SK-N-SH (cell line): ENCODE data around the gene EPGN. TPM values are rescaled to one million over a fixed set of nuclear protein-coding genes. Genes with fewer than 3 reads are reported as not detected.

Source experiments
- CTCF ChIA-PET: fragments of 300-600, 350-600 bp; formaldehyde crosslinking; extraction: SDS; loops from one replicate; lab custom pipeline; 2021; lab: Yijun Ruan, JAX
- POLR2A ChIA-PET: fragments of 350-600 bp; sonication (Branson Sonifier 250); formaldehyde crosslinking; extraction: SDS; loops from one replicate; lab custom pipeline; 2020; ENCODE audit warnings: antibody characterized with exemption, inconsistent platforms; lab: Yijun Ruan, JAX
- DNase-seq: peaks from one replicate; pipeline ENCODE4 v3.0.0; 2012
- H2AFZ ChIP-seq: fragments of 200-600 bp; sonication (generic); 2 replicates; pipeline ENCODE4 v1.8.1; 2016; ENCODE audit warnings: antibody characterized with exemption, mild to moderate bottlenecking, low read depth
- H3F3A ChIP-seq: fragments of 200-600 bp; sonication (generic); replicated peaks from 2 replicates; pipeline ENCODE3; 2016; ENCODE audit warnings: antibody characterized with exemption, mild to moderate bottlenecking; ENCODE audit not compliant: insufficient read depth
- H3K27ac ChIP-seq, 2 experiments: fragments of 200-500 bp in 1 of 2; fragments of 200-600 bp in 1 of 2; sonication (Bioruptor generic) in 1 of 2; sonication (generic), shearing (Covaris generic) in 1 of 2; 2 replicates each; pipeline versions ENCODE4 v1.5.1 to v1.6.1; 2014 to 2016; ENCODE audit warnings: low read depth in 2 of 2, inconsistent platforms in 1 of 2, low read length in 1 of 2, mild to moderate bottlenecking in 1 of 2, mixed read lengths in 1 of 2
- H3K27me3 ChIP-seq: fragments of 200-600 bp; sonication (generic), shearing (Covaris generic); 2 replicates; pipeline ENCODE4 v1.6.1; 2016; ENCODE audit warnings: mixed run types; ENCODE audit not compliant: insufficient read depth
- H3K36me3 ChIP-seq, 2 experiments: fragments of 200-500 bp in 1 of 2; fragments of 200-600 bp in 1 of 2; sonication (Bioruptor generic) in 1 of 2; sonication (generic) in 1 of 2; replicated peaks in 1 of 2; 2 replicates each; pipeline versions ENCODE3 to v1.5.1; 2014 to 2016; ENCODE audit warnings: low read length in 1 of 2, mild to moderate bottlenecking in 1 of 2; ENCODE audit not compliant: insufficient read depth in 2 of 2, control insufficient read depth in 1 of 2
- H3K4me1 ChIP-seq, 2 experiments: fragments of 200-500 bp in 1 of 2; fragments of 200-600 bp in 1 of 2; sonication (Bioruptor generic) in 1 of 2; sonication (generic), shearing (Covaris generic) in 1 of 2; 2 replicates each; pipeline versions ENCODE4 v1.5.1 to v1.6.1; 2014 to 2016; ENCODE audit warnings: low read depth in 1 of 2, low read length in 1 of 2, mixed run types in 1 of 2; ENCODE audit not compliant: insufficient read depth in 2 of 2, control insufficient read depth in 1 of 2
- H3K4me2 ChIP-seq: fragments of 200-600 bp; sonication (generic), shearing (Covaris generic); 2 replicates; pipeline ENCODE4 v1.6.1; 2017; ENCODE audit warnings: mixed run types
- H3K4me3 ChIP-seq, 2 experiments: fragments of 200-500 bp in 1 of 2; fragments of 200-600 bp in 1 of 2; sonication (Bioruptor generic) in 1 of 2; sonication (generic), shearing (Covaris generic) in 1 of 2; 2 replicates each; pipeline versions ENCODE4 v1.5.1 to v1.8.1; 2014 to 2016; ENCODE audit warnings: low read depth in 2 of 2, inconsistent platforms in 1 of 2, low read length in 1 of 2, mild to moderate bottlenecking in 1 of 2, mixed read lengths in 1 of 2, moderate library complexity in 1 of 2
- H3K79me2 ChIP-seq: fragments of 200-600 bp; sonication (generic); 2 replicates; pipeline ENCODE4 v1.8.1; 2017; ENCODE audit warnings: mild to moderate bottlenecking; ENCODE audit not compliant: insufficient read depth
- H3K9ac ChIP-seq: fragments of 200-600 bp; sonication (generic); 2 replicates; pipeline ENCODE4 v1.6.1; 2017; ENCODE audit warnings: mixed run types
- H3K9me2 ChIP-seq: fragments of 200-600 bp; sonication (generic); 2 replicates; pipeline ENCODE4 v1.6.1; 2017; ENCODE audit warnings: mixed run types
- H3K9me3 ChIP-seq: fragments of 200-600 bp; sonication (generic); 2 replicates; pipeline ENCODE4 v1.6.1; 2017; ENCODE audit warnings: mixed run types, mild to moderate bottlenecking, moderate library complexity
- H4K20me1 ChIP-seq: fragments of 200-600 bp; sonication (generic); 2 replicates; pipeline ENCODE4 v1.6.1; 2017; ENCODE audit warnings: mild to moderate bottlenecking, mixed run types; ENCODE audit not compliant: insufficient read depth
- FOSL2 ChIP-seq: IDR thresholded peaks from 2 replicates; pipeline ENCODE4 v1.4.0; 2012; ENCODE audit warnings: low read depth, mild to moderate bottlenecking, moderate library complexity, borderline replicate concordance
- FOXJ3 ChIP-seq: sonication (generic); formaldehyde crosslinking; IDR thresholded peaks from 2 replicates; pipeline ENCODE4 v1.5.1; 2020; ENCODE audit warnings: mild to moderate bottlenecking, missing genetic modification reagents
- FOXM1 ChIP-seq: IDR thresholded peaks from 2 replicates; pipeline ENCODE4 v1.4.0; 2012; ENCODE audit warnings: low read depth, mild to moderate bottlenecking
- JUND ChIP-seq: IDR thresholded peaks from 2 replicates; pipeline ENCODE4 v1.4.0; 2012
- MXI1 ChIP-seq: IDR thresholded peaks from 2 replicates; pipeline ENCODE4 v1.6.1; 2012; ENCODE audit warnings: mild to moderate bottlenecking, low read depth, low read length, improper control_type of control experiment
- NRF1 ChIP-seq: IDR thresholded peaks from 2 replicates; pipeline ENCODE4 v1.6.1; 2012; ENCODE audit warnings: low read depth, mild to moderate bottlenecking, low read length
- POLR2AphosphoS5 ChIP-seq: IDR thresholded peaks from 2 replicates; pipeline ENCODE4 v1.6.1; 2012; ENCODE audit warnings: low read depth, low read length
- RAD21 ChIP-seq: IDR thresholded peaks from 2 replicates; pipeline ENCODE4 v1.6.1; 2012; ENCODE audit warnings: mild to moderate bottlenecking, low read length
- RFX5 ChIP-seq: IDR thresholded peaks from 2 replicates; pipeline ENCODE4 v1.6.1; 2012; ENCODE audit warnings: mild to moderate bottlenecking, improper control_type of control experiment, low read length
- SMC3 ChIP-seq: IDR thresholded peaks from 2 replicates; pipeline ENCODE4 v1.6.1; 2012; ENCODE audit warnings: low read depth, low read length, improper control_type of control experiment
- TCF12 ChIP-seq: IDR thresholded peaks from 2 replicates; pipeline ENCODE4 v1.4.0; 2012
- TEAD4 ChIP-seq: IDR thresholded peaks from 2 replicates; pipeline ENCODE4 v1.4.0; 2012; ENCODE audit warnings: mild to moderate bottlenecking, borderline replicate concordance; ENCODE audit not compliant: insufficient read depth
- YY1 ChIP-seq: IDR thresholded peaks from 2 replicates; pipeline ENCODE4 v1.4.0; 2012; ENCODE audit warnings: low read depth, mild to moderate bottlenecking
- WGBS: methylation state at CpG from one replicate; pipeline ENCODE4 v1.1.6; 2017; ENCODE audit warnings: low lambda C conversion rate; 5-methylcytosine and 5-hydroxymethylcytosine counted together
- polyA plus RNA-seq, 3 experiments: library from polyadenylated mRNA; depleted of rRNA; stranded (reverse); fragments of >200 nt; gene quantifications; 2 replicates each; pipeline ENCODE4 v1.2.3, GENCODE V29; 2012
- TF ChIP-seq, protein P1 (sequence below): IDR thresholded peaks from 2 replicates; pipeline ENCODE4 v1.6.1; 2012; ENCODE audit warnings: mild to moderate bottlenecking, low read depth, low read length, moderate library complexity
- TF ChIP-seq, protein P2 (sequence below): IDR thresholded peaks from 2 replicates; pipeline ENCODE4 v1.4.0; 2012; ENCODE audit warnings: low read depth
- TF ChIP-seq, protein P3 (sequence below): fragments of 200-600 bp; sonication (generic); IDR thresholded peaks from 2 replicates; pipeline ENCODE4 v1.6.1; 2017; ENCODE audit warnings: antibody characterized with exemption, mild to moderate bottlenecking, moderate library complexity
- TF ChIP-seq, protein P4 (sequence below): fragments of 150-350 bp; IDR thresholded peaks from 2 replicates; pipeline ENCODE4 v1.6.1; 2017; ENCODE audit warnings: antibody characterized with exemption, low read length, low read depth, borderline replicate concordance

The EPGN gene
- polyA plus RNA-seq, 1 of the 3 experiments (the other 2 are of a cell fraction) = 0.23 TPM

GRCh38 chr4:74258963-74259362 lies 49.3 kb upstream of the EPGN start (continued):
- TF ChIP-seq, protein P1, sequence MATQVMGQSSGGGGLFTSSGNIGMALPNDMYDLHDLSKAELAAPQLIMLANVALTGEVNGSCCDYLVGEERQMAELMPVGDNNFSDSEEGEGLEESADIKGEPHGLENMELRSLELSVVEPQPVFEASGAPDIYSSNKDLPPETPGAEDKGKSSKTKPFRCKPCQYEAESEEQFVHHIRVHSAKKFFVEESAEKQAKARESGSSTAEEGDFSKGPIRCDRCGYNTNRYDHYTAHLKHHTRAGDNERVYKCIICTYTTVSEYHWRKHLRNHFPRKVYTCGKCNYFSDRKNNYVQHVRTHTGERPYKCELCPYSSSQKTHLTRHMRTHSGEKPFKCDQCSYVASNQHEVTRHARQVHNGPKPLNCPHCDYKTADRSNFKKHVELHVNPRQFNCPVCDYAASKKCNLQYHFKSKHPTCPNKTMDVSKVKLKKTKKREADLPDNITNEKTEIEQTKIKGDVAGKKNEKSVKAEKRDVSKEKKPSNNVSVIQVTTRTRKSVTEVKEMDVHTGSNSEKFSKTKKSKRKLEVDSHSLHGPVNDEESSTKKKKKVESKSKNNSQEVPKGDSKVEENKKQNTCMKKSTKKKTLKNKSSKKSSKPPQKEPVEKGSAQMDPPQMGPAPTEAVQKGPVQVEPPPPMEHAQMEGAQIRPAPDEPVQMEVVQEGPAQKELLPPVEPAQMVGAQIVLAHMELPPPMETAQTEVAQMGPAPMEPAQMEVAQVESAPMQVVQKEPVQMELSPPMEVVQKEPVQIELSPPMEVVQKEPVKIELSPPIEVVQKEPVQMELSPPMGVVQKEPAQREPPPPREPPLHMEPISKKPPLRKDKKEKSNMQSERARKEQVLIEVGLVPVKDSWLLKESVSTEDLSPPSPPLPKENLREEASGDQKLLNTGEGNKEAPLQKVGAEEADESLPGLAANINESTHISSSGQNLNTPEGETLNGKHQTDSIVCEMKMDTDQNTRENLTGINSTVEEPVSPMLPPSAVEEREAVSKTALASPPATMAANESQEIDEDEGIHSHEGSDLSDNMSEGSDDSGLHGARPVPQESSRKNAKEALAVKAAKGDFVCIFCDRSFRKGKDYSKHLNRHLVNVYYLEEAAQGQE = no peak
- TF ChIP-seq YY1 (no peak), JUND (no peak), SMC3 (no peak), FOXM1 (no peak), TEAD4 (no peak)
- TF ChIP-seq, protein P2, sequence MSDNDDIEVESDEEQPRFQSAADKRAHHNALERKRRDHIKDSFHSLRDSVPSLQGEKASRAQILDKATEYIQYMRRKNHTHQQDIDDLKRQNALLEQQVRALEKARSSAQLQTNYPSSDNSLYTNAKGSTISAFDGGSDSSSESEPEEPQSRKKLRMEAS = no peak

DNA sequence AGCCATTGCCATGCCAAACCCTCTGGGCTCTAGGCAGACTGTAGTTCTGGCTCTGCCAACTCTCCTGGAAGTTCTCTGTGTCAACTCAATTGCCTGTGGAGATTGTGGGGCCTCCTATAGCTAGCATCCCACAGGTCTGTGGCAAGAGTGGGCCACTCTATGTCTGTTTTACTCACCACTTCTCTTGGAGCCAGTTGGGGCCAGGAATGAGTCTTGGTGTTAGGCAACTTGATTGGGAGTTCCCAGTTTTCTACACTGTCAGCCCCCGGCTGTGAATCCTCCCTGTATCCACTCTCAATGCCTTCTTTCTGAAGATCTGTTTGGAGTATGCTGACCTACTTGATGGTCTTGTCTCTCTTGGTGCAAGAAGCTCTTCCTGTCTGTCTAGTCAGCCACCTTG lies 48.2 kb upstream of the EPGN start:
- H3K4me3 ChIP-seq = no peak overlapping the region
- H3K9me3 ChIP-seq = no peaks in the 10 kb centered on the region
- H3K27me3 ChIP-seq = no peaks in the 10 kb centered on the region

DNA sequence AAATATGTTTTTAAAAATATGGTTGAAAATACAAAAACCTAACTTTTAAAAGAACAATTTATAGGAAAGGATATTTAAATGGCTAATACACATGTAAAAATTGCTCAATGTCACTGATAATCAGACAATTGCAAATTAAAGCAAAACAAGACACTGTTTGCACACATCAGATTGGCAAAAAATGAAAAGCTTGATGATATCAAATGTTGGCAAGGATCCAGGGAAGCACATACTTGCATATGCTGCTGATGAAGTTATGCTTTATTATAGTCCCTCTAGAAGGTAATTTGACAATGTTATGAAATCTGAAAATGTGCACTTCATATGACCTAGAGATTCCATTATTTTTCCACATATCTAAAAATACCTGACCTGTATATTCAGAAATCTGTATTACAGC lies 45.7 kb upstream of the EPGN start:
- DNase-seq = peak; percentile 6
- H3K9me2 ChIP-seq = no peaks in the 10 kb centered on the region
- TF ChIP-seq RFX5 (no peak), YY1 (no peak), JUND (peak; percentile 49), RAD21 (no peak), MXI1 (no peak), POLR2AphosphoS5 (peak; percentile 32; the same call in 1 of the 2 replicates), NRF1 (no peak), FOSL2 (no peak), SMC3 (no peak), FOXJ3 (CRISPR knock-in tag) (no peak)
- TF ChIP-seq, protein P3, sequence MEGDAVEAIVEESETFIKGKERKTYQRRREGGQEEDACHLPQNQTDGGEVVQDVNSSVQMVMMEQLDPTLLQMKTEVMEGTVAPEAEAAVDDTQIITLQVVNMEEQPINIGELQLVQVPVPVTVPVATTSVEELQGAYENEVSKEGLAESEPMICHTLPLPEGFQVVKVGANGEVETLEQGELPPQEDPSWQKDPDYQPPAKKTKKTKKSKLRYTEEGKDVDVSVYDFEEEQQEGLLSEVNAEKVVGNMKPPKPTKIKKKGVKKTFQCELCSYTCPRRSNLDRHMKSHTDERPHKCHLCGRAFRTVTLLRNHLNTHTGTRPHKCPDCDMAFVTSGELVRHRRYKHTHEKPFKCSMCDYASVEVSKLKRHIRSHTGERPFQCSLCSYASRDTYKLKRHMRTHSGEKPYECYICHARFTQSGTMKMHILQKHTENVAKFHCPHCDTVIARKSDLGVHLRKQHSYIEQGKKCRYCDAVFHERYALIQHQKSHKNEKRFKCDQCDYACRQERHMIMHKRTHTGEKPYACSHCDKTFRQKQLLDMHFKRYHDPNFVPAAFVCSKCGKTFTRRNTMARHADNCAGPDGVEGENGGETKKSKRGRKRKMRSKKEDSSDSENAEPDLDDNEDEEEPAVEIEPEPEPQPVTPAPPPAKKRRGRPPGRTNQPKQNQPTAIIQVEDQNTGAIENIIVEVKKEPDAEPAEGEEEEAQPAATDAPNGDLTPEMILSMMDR = no peak
- TF ChIP-seq, protein P4, sequence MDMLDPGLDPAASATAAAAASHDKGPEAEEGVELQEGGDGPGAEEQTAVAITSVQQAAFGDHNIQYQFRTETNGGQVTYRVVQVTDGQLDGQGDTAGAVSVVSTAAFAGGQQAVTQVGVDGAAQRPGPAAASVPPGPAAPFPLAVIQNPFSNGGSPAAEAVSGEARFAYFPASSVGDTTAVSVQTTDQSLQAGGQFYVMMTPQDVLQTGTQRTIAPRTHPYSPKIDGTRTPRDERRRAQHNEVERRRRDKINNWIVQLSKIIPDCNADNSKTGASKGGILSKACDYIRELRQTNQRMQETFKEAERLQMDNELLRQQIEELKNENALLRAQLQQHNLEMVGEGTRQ = no peak
- TF ChIP-seq, protein P1 = no peak

More for the DNA sequence above, 48.2 kb upstream of the EPGN start:
- Histone ChIP-seq H3K4me1 (no peaks in the 10 kb centered on the region; a peak in 1 of 4 replicates), H2AFZ (no peak overlapping the region), H3F3A (no peaks in the 10 kb centered on the region), H3K79me2 (no peaks in the 10 kb centered on the region), H3K27ac (no peak overlapping the region), H3K9me2 (no peaks in the 10 kb centered on the region), H3K9ac (no peak overlapping the region), H3K36me3 (no peaks in the 10 kb centered on the region), H3K4me2 (no peak overlapping the region), H4K20me1 (no peaks in the 10 kb centered on the region)
- ChIA-PET CTCF (no interaction called here), POLR2A (no interaction called here)
- no peak for TF ChIP-seq TCF12
- WGBS = 75% methylated on average over 1 of the region's 1 CpG
- DNase-seq = no peak

More for the DNA sequence above, 45.7 kb upstream of the EPGN start:
- Histone ChIP-seq H3K9ac (no peak overlapping the region), H3K4me2 (no peak overlapping the region), H3F3A (no peaks in the 10 kb centered on the region), H2AFZ (no peak overlapping the region), H3K36me3 (no peaks in the 10 kb centered on the region), H3K27me3 (no peaks in the 10 kb centered on the region), H3K4me3 (no peak overlapping the region), H3K27ac (no peak overlapping the region), H4K20me1 (no peaks in the 10 kb centered on the region), H3K9me3 (no peaks in the 10 kb centered on the region), H3K79me2 (no peaks in the 10 kb centered on the region), H3K4me1 (no peaks in the 10 kb centered on the region; a peak in 1 of 4 replicates)
- ChIA-PET POLR2A (interaction anchor here (0.5 kb wide), 1 partner anchor 1385 kb away, joined by 3 read pairs; no protein-coding TSS in a partner anchor), CTCF (no interaction called here)
